Tibial nerve (tissue), 4 donors: Measurements from ENCODE around the gene SCML2. TPM values are rescaled to one million over a fixed set of nuclear protein-coding genes. Genes with fewer than 3 reads are reported as not detected.
"Not testable (repeated sequence)": the region's sequence is repeated elsewhere in the genome, so short reads cannot be mapped to it uniquely, and the experiment has no call there.

Experiments used
- DNase-seq, 2 donors: peaks; one replicate each; pipeline ENCODE4 v3.0.0-alpha.2; 2019; ENCODE audit warnings: low spot score in 2 of 2
- H3K27ac ChIP-seq, 4 donors: fragments of 200-600 bp; sonication (generic) in 3 of 4; one replicate each; pipeline ENCODE4 v1.5.1; 2017 to 2019; ENCODE audit warnings: mild to moderate bottlenecking in 1 of 4
- H3K27me3 ChIP-seq, 2 donors: fragments of 200-600 bp; sonication (generic) in 1 of 2; one replicate each; pipeline versions ENCODE4 v1.5.1 to v1.6.0; 2017 to 2019
- H3K36me3 ChIP-seq, 3 donors: fragments of 200-600 bp; sonication (generic); one replicate each; pipeline ENCODE4 v1.5.1; 2018 to 2019
- H3K4me1 ChIP-seq, 4 donors: fragments of 200-600 bp; sonication (generic) in 3 of 4; one replicate each; pipeline ENCODE4 v1.5.1; 2017 to 2019
- H3K4me3 ChIP-seq, 4 donors: fragments of 200-600 bp; sonication (generic) in 3 of 4; one replicate each; pipeline ENCODE4 v1.5.1; 2017 to 2019; ENCODE audit warnings: mild to moderate bottlenecking in 1 of 4, moderate library complexity in 1 of 4
- H3K9me3 ChIP-seq, 4 donors: fragments of 200-600 bp; sonication (generic) in 3 of 4; one replicate each; pipeline ENCODE4 v1.5.1; 2017 to 2019
- CTCF ChIP-seq, 5 experiments: fragments of 200-600 bp in 3 of 5; fragments of 450-650 bp in 2 of 5; sonication (generic) in 3 of 5; IDR thresholded peaks; one replicate each; pipeline ENCODE4 v1.5.1; 2016 to 2019; ENCODE audit warnings: antibody characterized with exemption in 5 of 5, mild to moderate bottlenecking in 3 of 5, moderate library complexity in 2 of 5
- EP300 ChIP-seq, 2 donors: sonication (generic); formaldehyde crosslinking; IDR thresholded peaks; one replicate each; pipeline ENCODE4 v1.6.1; 2017; ENCODE audit warnings: antibody characterized with exemption in 2 of 2, mild to moderate bottlenecking in 1 of 2
- POLR2A ChIP-seq, 2 donors: fragments of 450-650 bp; IDR thresholded peaks; one replicate each; pipeline ENCODE4 v1.6.1; 2017; ENCODE audit warnings: antibody characterized with exemption in 2 of 2, mild to moderate bottlenecking in 2 of 2, moderate library complexity in 2 of 2
- WGBS, 2 donors: methylation state at CpG; one replicate each; pipeline ENCODE4 v1.1.5; 2018; 5-methylcytosine and 5-hydroxymethylcytosine counted together
- total RNA-seq, 4 donors: library from RNA; depleted of rRNA; stranded (reverse); fragments of >200 nt; gene quantifications; one replicate each; pipeline ENCODE4 v1.1.0, GENCODE V29; 2016

Gene SCML2
- total RNA-seq, 4 donors from 2014 or later, result 0.59 to 1.5 (median 0.64) TPM

- Histone ChIP-seq H3K9me3 (no peaks in the 10 kb centered on the region), H3K27me3 (no peaks in the 10 kb centered on the region), H3K36me3 (no peaks in the 10 kb centered on the region), H3K4me1 (no peaks in the 10 kb centered on the region), H3K4me3 (no peak overlapping the region), H3K27ac (no peak overlapping the region)
- peak in 1 of 2 donors; percentile 4 for DNase-seq
- TF ChIP-seq CTCF (IDR thresholded peaks at IDR 0.05) (peak in 2 of 5 experiments; percentile 15 to 29), EP300 (IDR thresholded peaks at IDR 0.05) (no peak)
- WGBS, 2 donors, result 20 to 42% methylated on average over 6 of the region's 6 CpGs
Observed at GRCh38 chrX:18377796-18378195, 23.3 kb upstream of the SCML2 start.

GRCh38 chrX:18375131-18375805 is 20.8 kb upstream of the SCML2 start:
- DNase-seq, H3K4me1 ChIP-seq: not testable (repeated sequence)
- 74 to 79% methylated on average over 9 of the region's 9 CpGs for WGBS, 2 donors

DNA sequence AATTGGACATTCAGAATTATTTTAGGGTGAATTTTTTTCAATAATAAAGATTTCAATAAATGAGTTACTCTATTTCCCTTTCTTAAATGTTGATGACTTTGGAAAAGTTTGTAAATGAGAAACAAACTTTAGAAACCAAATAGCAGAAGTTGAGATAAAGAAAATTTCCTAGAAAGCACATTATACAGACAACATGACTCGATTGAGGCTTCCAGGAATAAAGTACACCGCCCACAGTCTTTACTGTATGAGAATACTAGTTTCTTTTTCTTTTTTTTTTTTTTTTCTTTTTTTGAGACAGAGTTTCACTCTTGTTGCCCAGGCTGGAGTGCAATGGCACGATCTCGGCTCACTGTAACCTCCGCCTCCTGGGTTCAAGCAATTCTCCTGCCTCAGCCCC is 14.6 kb upstream of the SCML2 start:
- not testable (repeated sequence) for H3K27ac ChIP-seq, H3K4me3 ChIP-seq, DNase-seq, H3K9me3 ChIP-seq, H3K27me3 ChIP-seq, H3K4me1 ChIP-seq, H3K36me3 ChIP-seq
- WGBS, 2 donors, result 21 to 52% methylated on average over 5 of the region's 5 CpGs

More at GRCh38 chrX:18375131-18375805, 20.8 kb upstream of the SCML2 start:
- not testable (repeated sequence) for H3K36me3 ChIP-seq, H3K27me3 ChIP-seq, H3K9me3 ChIP-seq, H3K27ac ChIP-seq, H3K4me3 ChIP-seq

GRCh38 chrX:18368402-18368801 is 13.9 kb upstream of the SCML2 start:
- peaks cover 0 to 7% (median 0%) of the 10 kb centered on the region in 4 donors for H3K4me1 ChIP-seq
- WGBS, 2 donors, result 56 to 57% methylated on average over 4 of the region's 4 CpGs
- no peak for DNase-seq
- H3K9me3 ChIP-seq, result no peaks in the 10 kb centered on the region
- no peak overlapping the region for H3K27ac ChIP-seq
- TF ChIP-seq EP300 (IDR thresholded peaks at IDR 0.05) (no peak), CTCF (IDR thresholded peaks at IDR 0.05) (no peak), POLR2A (IDR thresholded peaks at IDR 0.05) (no peak)
- no peaks in the 10 kb centered on the region for H3K27me3 ChIP-seq
- H3K36me3 ChIP-seq, result no peaks in the 10 kb centered on the region
- H3K4me3 ChIP-seq, result no peak overlapping the region

DNA sequence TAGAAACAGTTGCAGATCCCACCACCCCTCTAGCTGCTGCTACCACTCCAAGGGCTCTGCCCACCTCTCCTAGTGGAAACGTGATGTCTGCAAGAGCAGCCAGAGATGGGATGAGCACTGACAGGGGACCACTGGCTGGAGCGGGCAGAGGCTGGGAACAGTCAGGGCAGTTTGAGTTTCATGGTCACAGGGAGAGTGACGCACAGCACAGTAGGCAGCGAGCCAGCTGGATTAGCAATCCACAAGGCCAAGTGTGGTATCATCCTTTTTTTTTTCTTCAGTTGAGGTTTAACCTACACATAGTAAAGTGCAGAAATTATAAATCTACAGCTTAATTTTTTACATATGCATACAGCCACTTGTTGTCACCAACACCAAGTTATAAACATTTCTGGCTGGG is 6.4 kb upstream of the SCML2 start:
- WGBS, 2 donors, result 63 to 83% methylated on average over 3 to 4 of the region's 4 CpGs

More for the DNA sequence above, 6.4 kb upstream of the SCML2 start:
- Histone ChIP-seq H3K36me3 (no peaks in the 10 kb centered on the region), H3K4me3 (no peak overlapping the region), H3K27ac (no peak overlapping the region), H3K9me3 (no peaks in the 10 kb centered on the region), H3K4me1 (no peaks in the 10 kb centered on the region), H3K27me3 (peaks cover 0 to 3% of the 10 kb centered on the region in 2 donors)
- no peak for DNase-seq
- no peak for TF ChIP-seq EP300 (IDR thresholded peaks at IDR 0.05)
- no peak for TF ChIP-seq CTCF (IDR thresholded peaks at IDR 0.05)
- no peak for TF ChIP-seq POLR2A (IDR thresholded peaks at IDR 0.05)
